SHP77 treated with DMSO at 0.1 percent for 48 hours (cell line): ENCODE measurements around the gene FAM174C.
A peak's percentile ranks its signal among the peaks of the same experiment; 100 is the strongest.

Experiments used
- DNase-seq: peaks from one replicate; lab custom pipeline; 2025; lab: John Stamatoyannopoulos, UW

The FAM174C gene

DNA sequence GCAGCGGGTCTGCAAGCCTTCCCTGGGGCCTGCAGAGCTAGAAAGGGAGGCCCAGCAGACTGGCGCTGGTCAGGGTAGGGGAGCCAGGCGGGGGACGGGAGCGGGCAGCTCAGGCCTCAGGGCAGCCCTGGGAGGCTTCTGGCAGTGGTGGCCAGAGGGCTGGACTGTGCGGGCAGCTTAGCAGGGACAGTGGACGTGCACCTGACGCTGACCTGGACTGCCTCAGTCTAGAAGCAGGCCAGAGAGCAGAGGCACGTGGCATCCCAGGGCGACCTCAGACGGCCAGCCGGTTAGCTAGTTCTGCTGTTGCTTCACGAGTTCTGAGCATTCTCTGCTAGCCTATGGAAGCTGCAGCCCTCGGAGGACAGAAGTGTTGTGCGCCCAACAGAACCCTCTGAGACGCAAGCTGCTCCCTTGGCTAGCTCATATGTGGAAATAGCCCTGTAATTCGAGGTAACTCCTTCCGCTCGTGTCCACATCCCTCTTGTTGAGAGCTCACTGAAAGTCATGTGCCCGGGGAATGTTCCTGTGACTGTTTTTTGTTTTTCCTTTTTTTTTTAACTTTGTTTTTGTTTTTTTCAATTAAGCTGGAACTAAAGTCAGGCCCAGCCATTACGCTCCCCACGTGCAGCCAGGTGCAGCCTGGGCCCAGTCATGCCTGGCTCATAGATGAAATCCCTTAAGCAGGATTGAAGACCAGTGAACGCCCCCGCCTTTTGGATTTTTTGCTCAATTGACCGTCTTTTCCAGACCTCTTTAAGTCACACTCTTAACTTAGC lies 1.9 kb upstream of the FAM174C start:
- DNase-seq: no peak

- DNase-seq: no peak
Measured at GRCh38 chr19:1274081-1274851, 1.1 kb upstream of the FAM174C start.

DNA sequence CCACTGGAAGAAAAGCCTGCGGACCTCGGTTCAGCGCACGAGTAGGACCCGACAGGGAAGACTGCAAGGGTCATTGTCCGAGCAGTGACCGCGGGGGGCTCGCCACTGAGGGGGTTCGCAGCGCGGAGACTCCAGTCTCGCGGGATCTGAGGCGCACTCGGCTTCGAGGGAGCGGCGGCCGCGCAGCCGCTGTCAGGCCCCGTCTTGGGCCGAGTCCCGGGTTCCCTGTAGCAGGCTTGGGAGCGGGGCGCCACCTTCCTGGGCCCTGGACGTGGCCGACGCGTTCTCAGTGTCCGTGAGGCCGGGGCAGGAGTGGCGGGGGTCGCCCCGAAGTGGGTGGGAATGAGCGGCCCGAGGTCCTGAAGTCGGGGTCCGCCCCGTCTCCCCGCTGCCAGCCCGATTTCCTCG lies 474 bp upstream of the FAM174C start:
- no peak for DNase-seq

DNA sequence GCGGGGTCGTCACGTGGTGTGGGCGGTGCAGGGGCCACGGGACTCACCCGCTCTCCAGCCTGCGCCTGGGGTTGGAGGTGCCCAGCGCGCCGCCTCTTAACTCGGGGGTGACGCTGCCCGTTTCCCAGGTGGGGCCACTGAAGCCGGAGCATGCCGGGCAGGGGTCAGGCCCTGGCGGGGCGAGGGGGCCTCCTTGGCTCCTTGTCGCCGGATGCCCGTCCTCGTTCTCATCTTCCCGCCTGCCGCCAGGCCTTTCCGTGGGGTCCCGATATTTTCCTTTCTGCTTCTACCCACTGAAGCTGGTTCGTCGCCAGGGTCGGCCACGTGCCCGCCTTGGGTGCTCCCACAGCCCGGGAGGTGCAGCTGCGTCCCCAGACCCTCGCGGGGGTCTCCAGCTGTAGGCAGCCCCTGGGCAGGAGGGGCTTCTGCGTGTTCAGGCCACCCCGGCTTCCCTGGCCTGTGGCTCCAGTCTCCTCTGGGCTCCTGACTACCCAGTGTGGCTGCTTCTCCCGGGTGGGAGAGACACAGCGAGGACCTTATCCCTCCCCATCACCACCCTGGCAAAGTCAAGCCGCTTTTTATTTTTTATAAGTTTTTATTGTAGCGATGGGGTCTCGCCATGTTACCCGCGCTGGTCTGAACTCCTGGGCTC lies 772 bp downstream of the FAM174C start:
- no peak for DNase-seq

- DNase-seq: no peak
Measured at GRCh38 chr19:1276628-1277022, 1.3 kb downstream of the FAM174C start.

DNA sequence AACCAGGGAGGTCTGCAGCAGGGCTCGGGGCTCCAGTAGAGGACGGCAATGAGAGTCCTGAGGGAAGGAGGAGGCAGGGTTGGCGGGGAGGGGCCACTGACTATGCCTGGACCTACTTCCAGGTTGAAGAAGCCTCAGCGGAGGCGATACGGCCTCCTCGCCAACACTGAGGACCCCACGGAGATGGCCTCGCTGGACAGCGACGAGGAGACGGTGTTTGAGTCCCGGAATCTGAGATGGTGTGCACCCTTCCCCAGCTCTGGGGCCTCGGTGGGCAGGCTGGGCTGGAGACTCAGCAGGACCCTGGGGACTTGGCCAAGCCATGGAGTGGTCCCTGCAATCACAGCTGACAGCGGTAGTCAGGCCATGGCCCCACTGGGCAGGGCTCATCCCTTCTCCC lies 1.7 kb downstream of the FAM174C start:
- DNase-seq: no peak

- DNase-seq: no peak
Measured at GRCh38 chr19:1278074-1278473, 2.7 kb downstream of the FAM174C start.

DNA sequence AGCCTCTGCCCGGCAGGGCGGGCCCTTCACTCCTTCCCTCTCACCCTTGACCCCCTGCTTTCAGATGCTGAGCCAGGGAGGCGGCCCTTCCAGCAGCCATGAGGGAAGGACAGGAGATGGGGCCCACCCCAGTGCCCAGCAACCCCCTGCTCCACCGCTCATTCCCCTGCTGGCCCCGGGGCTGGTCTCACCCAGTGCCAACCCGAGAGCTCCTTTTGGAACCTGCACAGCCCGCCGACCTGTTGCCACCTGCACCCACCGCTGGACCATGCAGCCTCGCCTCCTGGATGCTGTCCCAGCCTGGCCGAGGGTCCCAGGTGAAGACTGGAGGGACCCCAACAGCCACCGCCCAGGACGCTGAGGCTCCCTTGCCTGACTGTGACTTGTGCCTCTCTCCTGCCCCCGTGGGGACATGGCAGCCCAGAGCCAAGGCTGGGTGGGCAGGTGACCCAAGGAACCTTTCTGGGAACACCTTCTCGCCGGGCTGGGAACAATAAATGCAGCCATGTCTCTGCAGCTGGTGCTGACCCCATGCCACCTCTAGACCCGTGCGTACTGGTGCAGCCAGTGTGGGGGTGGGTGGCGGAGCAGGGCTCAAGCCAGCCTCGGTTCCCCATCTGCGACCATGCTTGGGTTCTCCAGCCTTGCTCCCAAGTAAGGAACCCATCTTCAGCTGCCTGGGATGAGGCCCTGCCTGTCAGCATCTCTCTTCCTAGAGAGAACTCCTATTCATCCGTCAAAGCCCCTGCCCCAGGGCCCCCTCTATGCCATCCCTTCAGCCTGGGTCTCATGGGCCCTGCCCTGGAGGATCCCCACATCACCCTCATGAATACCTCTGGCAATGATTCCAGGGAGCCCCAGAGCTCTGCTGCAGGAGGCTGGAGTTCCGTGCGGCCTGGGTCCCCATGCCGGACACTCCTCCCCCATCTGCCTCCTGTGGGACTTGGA lies 3.7 kb downstream of the FAM174C start:
- DNase-seq: no peak

- DNase-seq: peak; percentile 37
Measured at GRCh38 chr19:1279782-1280341, 4.5 kb downstream of the FAM174C start.

- no peak for DNase-seq
Measured at GRCh38 chr19:1280636-1281568, 5.6 kb downstream of the FAM174C start.

- DNase-seq: no peak
Measured at GRCh38 chr19:1281569-1282287, 6.4 kb downstream of the FAM174C start.

DNA sequence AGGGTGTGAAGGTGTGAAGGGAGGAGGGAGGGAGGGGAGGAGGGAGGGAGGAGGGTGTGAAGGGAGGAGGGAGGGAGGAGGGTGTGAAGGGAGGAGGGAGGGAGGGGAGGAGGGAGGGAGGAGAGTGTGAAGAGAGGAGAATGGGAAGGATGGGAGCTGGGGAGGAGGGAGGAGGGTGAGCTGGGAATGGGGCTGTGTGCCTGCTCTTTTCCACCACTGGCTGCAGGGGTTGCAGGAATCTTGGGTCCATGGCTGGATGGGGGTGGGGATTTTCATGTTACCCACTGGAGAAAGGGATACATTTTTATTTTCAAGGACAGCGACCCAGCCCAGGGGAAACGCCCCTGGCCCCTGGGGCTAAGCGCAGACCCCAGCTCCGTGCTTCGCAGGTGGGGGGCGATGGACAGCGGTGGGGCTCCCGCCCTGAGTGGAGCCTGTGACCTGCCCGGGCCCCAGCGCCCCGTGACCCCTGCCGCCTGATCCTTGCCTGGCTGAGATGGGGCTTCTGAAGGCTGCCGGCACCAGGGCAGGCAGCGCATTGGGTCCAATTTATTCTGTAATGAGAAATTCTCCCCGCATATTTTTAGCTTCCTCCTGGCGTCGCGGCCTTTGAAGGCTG lies 7.4 kb downstream of the FAM174C start:
- no peak for DNase-seq

DNA sequence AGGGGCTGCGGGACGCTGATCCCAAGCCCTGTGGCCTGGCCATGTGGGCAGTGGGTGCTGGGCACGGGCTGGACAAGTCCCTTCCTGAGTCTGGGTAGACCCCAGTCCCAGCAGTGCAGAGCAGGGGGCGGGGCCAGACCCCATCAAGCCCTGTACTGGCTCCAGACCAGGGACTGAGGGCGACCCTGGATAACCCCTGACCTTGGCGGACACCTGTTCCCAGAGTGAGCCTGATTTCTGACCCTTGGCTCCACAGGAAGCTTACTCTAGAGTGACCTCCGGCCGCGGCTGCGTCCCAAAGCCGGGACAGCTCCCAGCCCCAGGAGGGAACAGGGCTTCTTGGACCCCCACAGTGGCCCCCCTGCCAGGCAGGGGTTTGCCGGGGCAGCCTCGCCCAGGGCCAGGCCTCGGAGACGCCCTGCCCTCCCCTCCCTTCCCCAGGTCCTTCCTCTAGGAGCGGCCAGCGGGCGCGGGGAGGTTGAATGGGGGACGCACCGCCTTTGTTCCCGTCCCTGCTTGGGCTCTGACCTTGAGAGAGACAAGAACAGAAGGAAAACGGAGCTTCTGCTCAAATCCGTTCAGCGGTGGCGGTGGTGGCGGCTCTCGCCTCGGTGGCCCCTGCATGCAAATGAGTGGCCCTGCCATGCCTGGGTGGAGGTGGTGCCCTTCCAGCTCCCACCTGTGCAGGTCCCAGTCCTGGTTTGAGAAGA lies 8.0 kb downstream of the FAM174C start:
- DNase-seq: no peak

GRCh38 chr19:1283917-1284292 lies 8.6 kb downstream of the FAM174C start:
- DNase-seq: no peak

DNA sequence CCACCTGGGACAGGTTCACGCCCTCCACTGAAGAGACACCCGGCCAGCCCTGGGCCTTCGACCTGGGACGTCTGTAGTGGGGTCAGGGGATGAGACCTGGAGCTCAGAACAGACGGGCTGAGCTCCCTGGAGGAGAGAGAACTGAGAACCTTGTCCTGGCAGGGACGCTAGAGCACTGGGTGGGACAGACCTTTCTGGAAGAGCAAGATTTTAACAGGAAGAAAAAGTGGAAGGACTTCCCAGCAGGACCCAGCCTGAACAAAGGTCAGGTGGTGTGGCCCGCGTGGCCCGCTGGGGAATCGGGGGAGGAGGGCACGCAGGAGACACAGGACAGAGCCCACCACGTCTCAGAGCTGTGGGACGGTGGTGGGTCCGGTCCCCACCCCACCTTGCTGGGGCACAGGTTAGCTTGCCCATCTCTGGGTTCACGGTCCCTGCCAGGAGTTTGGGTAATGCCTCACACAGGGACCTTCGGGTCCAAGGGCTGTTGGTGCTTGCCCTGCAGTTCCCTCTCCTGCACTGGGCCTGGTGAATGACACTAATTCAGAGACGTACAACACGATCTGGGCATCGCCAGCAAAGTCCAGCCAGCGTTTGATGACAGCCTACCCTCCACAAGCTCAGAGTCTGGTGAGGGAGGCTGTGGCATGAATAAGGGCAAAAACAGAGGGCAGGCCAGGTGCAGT lies 9.1 kb downstream of the FAM174C start:
- DNase-seq: no peak

- no peak for DNase-seq
Measured at GRCh38 chr19:1284979-1285736, 9.8 kb downstream of the FAM174C start.

- DNase-seq: no peak
Measured at GRCh38 chr19:1285737-1286360, 10.5 kb downstream of the FAM174C start, which contains the start of gene EFNA2. EFNA2 (plus strand) TSS chr19:1285873; CDS start chr19:1286169, 296 bp downstream.
